Skin epidermis (tissue), 12 donors: ENCODE measurements around the gene TRAF4.

ENCODE experiments used
- H3K27ac ChIP-seq, 21 experiments: fragments of 200-600 bp; sonication (generic) in 11 of 21; one replicate each; pipeline ENCODE4 v1.5.0; 2020; ENCODE audit warnings: mild to moderate bottlenecking in 3 of 21, inconsistent platforms in 2 of 21, moderate library complexity in 2 of 21
- H3K4me3 ChIP-seq, 7 experiments: fragments of 200-600 bp; sonication (generic) in 2 of 7; one replicate each; pipeline ENCODE4 v1.5.0; 2020; ENCODE audit warnings: inconsistent platforms in 2 of 7, mild to moderate bottlenecking in 2 of 7, moderate library complexity in 1 of 7

TRAF4 gene

GRCh38 chr17:28744972-28745785 lies 1.4 kb downstream of the TRAF4 start:
- peak overlapping the region; percentile 75 to 98 (median 93) for H3K27ac ChIP-seq

GRCh38 chr17:28745786-28746411 lies 2.1 kb downstream of the TRAF4 start:
- H3K4me3 ChIP-seq, result peak overlapping the region; percentile 45 to 84 (median 72)
- H3K27ac ChIP-seq, result peak overlapping the region in 20 of 21 experiments; percentile 75 to 98 (median 93)

More at GRCh38 chr17:28744972-28745785, 1.4 kb downstream of the TRAF4 start:
- peak overlapping the region; percentile 45 to 84 (median 72) for H3K4me3 ChIP-seq

GRCh38 chr17:28746611-28747050 lies 2.8 kb downstream of the TRAF4 start:
- Histone ChIP-seq H3K27ac (peak overlapping the region in 16 of 21 experiments; percentile 8 to 98 (median 93)), H3K4me3 (peak overlapping the region in 3 of 7 experiments; percentile 58 to 82 (median 66))

GRCh38 chr17:28747051-28747691 lies 3.4 kb downstream of the TRAF4 start:
- peak overlapping the region in 15 of 21 experiments; percentile 8 to 98 (median 93) for H3K27ac ChIP-seq
- peak overlapping the region in 1 of 7 experiments; percentile 58 for H3K4me3 ChIP-seq

GRCh38 chr17:28747801-28748750 lies 4.3 kb downstream of the TRAF4 start:
- no peak overlapping the region for H3K4me3 ChIP-seq
- H3K27ac ChIP-seq, result peak overlapping the region in 8 of 21 experiments; percentile 0 to 98 (median 52)

GRCh38 chr17:28748852-28749515 lies 5.2 kb downstream of the TRAF4 start:
- H3K4me3 ChIP-seq, result no peak overlapping the region
- H3K27ac ChIP-seq, result peak overlapping the region in 5 of 21 experiments; percentile 8 to 64 (median 23)

- Histone ChIP-seq H3K4me3 (no peak overlapping the region), H3K27ac (peak overlapping the region in 4 of 21 experiments; percentile 13 to 64 (median 30))
Measured at GRCh38 chr17:28749516-28750177, 5.8 kb downstream of the TRAF4 start.

GRCh38 chr17:28750178-28751047 lies 6.6 kb downstream of the TRAF4 start:
- no peak overlapping the region for H3K4me3 ChIP-seq
- H3K27ac ChIP-seq, result peak overlapping the region in 3 of 21 experiments; percentile 27 to 64 (median 35)

- H3K4me3 ChIP-seq, result no peak overlapping the region
- no peak overlapping the region for H3K27ac ChIP-seq
Measured at GRCh38 chr17:28751600-28752366, 8.0 kb downstream of the TRAF4 start.

- no peak overlapping the region for H3K4me3 ChIP-seq
- H3K27ac ChIP-seq, result no peak overlapping the region
Measured at GRCh38 chr17:28755486-28755885, 11.7 kb downstream of the TRAF4 start.

- Histone ChIP-seq H3K4me3 (no peak overlapping the region), H3K27ac (no peak overlapping the region)
Measured at GRCh38 chr17:28756049-28756804, 12.4 kb downstream of the TRAF4 start.

- H3K4me3 ChIP-seq, result no peak overlapping the region
- H3K27ac ChIP-seq, result no peak overlapping the region
Measured at GRCh38 chr17:28758411-28759121, 14.8 kb downstream of the TRAF4 start.

- Histone ChIP-seq H3K4me3 (no peak overlapping the region), H3K27ac (no peak overlapping the region)
Measured at GRCh38 chr17:28759256-28759865, 15.6 kb downstream of the TRAF4 start.
